HG03354 (cell line): ENCODE results near the gene ERBB4.

Experiments used
- ATAC-seq: cut with Tn5 transposase; IDR thresholded peaks from one replicate; pipeline ENCODE4 v1.9.1; 2021; ENCODE audit warnings: mild to moderate bottlenecking; ENCODE audit not compliant: unreplicated experiment, poor library complexity, severe bottlenecking

Gene ERBB4

DNA sequence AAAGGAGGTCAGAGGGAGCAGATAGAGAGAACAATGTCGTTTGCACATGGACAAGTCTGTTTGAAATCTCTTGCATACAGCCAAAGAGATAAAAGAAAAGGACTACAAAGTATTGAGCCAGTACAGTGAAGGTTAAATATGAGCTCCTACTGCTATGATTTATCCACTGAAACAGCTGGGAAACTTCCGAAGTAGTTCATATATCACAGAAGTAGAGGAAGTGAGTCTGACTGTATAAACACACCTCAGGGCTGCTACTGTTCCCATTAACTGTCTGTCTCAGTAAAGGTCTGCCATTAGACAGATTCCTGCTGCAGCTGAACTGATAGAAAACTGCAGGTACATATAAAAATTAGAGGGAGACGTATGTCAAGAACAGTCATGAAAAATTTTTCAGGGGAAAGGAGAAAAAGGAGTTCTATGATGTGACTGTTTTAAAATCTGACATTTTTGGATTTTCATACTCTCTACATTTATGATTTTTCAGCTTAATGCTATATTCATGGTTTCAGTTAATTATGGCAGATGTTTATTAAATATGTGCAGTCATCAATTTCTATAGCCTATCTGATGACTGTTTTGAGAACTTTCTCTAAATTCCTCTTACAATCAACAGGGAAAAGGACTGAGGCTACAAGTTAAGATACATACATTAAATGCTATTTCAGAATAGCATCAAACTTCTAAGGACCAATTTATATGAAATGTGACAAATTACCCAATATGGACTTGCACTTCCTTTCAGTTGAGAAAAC lies 364.7 kb downstream of the ERBB4 start:
- ATAC-seq = no peak

DNA sequence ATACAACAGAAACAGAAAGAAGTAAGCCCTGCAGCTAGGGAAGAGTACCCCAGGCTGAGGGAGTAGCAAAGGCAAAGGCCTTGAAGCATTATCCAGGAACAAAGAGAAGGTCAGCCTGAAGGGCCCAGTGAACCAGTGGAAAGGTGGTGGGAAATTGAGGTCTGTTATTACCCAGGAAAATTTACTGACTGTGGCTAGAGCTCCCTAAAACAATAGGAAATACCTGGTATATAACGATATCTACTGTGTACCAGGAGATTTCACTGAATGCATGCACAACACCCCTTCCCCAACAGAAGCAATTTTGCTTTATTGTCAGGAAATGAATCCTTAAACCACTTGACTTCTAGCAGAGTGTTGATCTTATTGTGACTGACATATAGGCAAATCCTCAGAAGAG lies 365.3 kb downstream of the ERBB4 start:
- ATAC-seq = no peak

DNA sequence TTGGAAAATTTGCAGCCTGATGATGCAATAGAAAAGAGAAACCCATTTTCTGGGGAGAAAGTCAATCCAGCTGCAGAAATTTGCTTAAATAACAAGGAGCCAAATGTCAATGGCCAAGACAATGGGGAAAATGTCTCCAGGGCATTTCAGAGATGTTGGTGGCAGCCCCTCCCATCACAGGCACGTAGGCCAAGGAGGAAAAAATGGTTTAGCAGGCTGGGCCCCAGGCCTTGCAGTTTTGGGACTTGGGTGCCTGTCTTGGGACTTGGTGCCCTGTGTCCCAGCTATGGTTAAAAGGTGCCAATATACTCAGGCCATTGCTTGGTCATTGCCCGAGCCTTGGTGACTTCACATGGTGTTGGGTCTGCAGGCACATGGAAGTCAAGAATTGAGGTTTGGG lies 368.2 kb downstream of the ERBB4 start:
- ATAC-seq = no peak

DNA sequence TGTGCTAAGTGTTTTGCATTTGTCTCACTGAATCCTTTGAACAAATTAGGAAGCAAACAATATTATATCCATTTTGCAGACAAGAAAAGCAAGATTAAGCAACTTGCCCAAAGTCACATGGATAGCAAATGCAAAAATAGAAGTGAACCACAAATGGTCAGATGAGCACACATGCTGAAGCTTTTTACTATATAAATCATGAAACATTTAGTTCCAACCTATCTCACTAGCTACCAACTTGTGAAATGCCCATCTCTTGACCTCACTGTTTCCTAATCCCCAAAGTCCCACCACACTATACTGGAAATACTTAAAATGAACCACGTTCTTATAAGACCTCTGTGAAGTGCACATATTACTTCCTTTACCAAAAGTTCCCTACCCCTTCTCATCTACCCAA lies 380.5 kb downstream of the ERBB4 start:
- ATAC-seq = no peak

DNA sequence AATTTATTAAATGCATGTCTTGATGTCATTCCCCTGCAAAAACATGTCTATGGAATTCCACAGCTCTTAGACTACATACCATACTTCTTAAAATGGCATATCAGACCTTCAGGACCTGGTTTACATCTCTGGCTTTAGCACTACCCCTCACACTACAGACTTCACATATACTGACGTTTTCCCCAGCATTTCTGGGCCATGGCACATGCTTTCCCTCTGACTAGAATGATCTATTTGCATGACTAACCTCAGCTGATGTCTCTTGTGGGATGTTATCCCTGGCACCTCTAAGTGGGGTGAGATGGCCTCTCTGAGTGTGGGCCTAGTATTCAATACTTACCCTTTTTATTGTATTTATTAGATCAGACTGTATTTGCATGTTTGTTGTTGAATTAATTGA lies 381.6 kb downstream of the ERBB4 start:
- no peak for ATAC-seq

DNA sequence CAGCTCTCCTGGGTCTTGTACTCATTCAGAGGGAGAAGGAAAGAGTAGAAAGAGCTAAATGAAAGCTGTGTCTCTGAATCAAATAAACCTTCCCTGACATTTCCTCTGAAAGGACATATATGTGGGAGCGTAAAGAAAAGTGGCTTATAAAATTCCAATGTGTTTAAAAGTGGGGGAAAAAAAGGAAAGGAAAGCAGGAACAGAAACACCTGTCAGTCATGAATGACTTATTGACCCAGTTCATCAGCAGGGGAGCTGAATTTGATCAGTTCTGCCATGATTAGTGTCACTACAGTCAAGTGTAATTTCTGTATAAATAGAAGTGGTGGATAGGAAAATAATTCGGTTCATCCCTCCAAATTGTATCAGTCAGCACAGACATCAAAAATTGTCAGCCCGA lies 382.5 kb downstream of the ERBB4 start:
- ATAC-seq = no peak

DNA sequence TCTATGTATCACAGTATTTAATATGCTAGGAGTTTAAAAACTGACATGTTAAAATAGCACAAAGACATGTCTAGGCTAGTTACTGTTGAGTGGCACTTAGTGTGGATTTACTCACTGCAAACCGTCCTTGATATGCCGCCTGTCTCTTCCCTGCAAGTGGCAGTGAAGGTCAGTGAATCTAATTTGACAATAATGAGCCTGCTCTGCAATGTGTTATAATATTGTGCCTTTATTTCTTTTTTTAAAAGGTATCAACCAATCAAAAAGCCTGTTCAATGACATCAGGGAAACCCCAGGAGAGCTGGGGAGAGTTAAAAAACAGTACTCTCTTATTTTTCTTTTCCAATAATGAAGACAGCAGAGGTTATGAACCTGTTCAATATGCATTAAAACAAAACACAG lies 384.1 kb downstream of the ERBB4 start:
- ATAC-seq = no peak

DNA sequence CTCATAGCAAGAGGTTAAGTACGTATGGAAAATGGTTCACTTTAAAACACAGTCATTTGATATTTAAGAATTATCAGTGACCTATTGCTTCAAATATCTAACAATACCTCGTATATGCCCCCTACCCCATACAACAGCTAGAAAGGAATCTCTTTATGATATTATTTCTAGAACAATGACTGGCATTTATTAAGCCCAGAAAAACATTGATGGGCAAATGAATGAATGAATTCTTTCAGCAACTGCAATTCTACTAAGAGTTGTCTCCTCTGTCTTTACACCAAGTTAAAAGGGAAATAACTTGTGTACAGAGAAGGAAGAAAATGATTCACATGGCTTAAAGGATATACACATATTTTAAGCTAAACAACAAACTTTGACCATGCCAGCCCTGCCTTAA lies 384.7 kb downstream of the ERBB4 start:
- ATAC-seq = no peak

DNA sequence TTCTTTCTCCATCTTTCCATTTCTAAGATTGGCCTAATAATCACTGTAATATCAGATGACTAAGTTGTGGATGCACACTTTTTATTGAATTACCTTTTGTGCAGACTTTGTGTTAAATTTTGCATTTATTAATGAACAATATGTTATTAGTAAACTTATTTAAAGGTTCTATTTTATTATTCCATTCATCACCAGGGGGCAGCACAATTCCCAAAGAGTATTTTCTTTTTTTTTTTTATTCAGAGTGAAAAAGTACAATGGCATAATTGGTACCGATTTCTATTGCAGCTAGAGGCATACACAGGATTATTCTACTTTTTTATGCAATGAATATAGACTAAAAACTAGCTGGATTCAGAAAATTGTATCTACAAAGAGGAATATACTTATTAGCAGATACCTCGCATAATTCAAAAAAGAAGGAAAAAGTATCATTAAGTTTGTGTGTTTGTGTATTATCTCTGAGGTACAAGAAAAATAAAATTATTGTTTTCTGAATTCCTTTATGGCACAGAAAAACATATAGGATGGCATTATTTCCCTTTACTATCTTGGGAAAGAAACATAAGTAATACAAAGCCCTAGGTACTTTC lies 390.6 kb downstream of the ERBB4 start:
- no peak for ATAC-seq

DNA sequence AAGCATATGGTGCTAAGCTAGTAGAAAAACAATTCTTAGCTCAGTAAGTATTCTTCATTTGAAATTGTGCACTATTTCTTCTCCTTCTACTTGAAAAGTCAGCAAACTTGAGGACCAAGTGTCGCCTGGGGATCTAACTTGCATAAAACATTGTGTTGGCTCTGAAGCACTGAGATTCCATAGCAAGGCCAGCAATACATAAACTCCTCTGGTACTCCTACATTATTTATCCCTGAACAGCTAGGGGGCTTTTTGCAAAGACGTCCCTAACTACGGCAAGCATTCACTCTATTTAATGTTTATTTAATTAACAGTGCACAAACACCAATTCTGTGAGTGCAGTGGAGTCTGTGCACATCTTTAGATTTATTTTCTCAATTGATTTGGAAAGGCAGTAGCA lies 392.2 kb downstream of the ERBB4 start:
- ATAC-seq = no peak

DNA sequence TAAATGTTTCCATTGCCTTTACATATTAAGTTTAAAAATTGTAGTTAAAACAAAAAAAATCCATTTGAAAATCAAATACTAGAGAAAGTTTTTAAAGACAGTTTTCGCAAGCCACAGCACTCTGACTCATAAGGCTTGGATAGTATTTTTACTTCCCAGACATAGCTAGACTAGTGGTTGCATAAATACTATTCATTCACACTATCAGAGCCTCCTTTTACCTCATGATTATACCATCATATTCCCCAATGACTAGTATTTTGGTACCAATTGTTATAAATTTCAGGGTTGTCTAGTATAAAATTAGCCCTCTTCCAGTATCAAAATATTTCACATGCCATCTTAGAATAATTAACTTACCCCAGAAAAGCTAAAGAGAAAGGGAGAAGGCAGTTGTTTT lies 393.5 kb downstream of the ERBB4 start:
- ATAC-seq = no peak

DNA sequence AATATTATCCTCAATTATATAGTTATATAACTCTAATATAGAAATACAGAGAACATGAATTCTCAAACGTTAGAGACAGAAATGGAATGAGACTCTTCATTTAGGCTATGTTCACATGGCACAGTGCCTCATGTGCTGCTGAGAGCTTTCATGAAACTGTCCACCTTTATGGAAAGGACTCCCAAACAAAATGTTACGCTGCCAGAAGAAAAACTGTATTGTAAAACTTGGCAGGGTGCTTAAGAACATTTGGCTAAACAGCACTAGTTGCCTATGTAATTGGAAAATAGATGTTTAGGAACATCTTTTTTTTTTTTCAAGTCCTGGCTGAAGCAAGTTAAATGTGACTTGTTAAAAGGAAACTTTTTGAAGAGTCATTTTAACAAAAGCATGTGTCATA lies 396.0 kb downstream of the ERBB4 start:
- ATAC-seq = no peak

DNA sequence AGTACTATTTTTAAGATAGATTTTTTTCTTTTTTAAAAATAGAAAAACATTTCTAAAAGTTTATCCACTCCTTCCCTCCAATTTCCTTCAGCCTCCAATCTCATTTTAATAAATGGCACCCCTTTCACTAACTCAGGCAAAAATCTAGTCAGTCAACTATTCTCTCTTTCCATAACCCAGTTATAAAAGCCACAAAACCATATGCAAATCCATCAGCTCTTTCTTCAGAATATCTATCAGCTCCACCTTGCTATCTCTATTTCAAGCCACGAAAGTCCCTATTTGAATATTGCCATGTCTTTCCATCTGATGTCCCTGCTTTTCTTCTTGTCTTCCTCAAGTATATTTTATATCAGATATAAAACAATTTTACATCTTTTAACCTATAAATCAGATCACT lies 397.1 kb downstream of the ERBB4 start:
- no peak for ATAC-seq

DNA sequence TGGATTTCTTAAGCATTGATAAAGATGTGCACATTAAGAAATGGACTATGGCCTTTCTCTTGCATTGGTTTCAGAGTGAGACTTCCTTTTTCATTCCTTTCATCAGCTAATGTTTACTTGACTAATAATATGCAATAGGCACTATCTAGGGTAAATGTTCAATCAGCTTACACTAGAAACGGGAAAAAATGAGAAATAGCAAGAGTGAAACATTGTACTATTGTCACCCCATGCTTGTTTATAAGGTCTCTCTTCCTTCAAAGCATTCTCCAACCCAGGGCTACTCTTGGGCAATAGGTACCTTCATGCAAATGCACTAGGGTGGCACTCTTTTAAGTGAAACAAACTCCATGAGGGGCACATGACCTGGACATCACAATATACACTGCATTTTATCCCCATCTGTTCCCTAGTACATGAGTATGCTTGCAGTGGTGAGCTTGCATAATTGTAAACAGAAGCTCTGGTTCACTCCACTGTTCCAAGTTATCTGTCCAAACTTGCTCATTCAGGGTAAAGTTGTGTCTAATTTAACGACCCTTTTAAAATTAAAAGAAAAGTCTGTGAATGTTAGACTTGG lies 402.3 kb downstream of the ERBB4 start:
- ATAC-seq = no peak

DNA sequence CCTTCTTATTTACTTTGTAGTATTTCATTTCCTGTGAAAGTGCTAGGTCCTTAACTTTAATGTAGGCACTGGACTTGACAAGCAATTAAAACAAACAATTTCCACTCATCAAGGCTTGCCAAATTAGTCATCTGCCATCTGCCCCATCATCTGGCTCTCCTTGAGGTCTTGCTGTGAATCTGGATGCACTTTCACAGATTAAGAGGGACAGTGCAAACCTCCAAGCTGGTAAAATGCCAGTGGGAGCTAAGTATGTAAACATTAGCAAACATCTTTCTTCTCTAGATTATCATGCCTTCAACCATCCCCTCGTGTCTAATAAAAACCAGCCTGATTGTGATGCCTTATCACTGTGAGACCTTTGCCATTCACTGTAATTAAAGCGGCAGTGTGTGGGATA lies 402.9 kb downstream of the ERBB4 start:
- no peak for ATAC-seq

DNA sequence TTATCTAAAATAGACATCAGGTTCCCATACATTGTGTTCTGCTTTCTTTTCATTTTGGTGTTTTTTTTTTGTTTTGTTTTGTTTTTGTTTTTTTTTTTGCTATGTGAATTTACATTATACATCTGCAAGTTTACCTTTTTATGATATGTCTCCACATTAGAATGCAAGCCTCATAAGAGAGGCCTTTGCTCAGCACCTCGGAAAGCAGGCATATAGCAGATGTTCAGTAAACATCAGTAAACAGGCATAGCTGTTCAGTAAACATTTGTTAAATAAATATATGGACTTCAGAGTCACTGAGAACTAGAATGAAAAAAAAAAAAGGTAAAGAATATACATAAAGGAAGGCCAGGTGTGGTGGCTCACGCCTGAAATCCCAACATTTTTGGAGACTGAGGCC lies 405.3 kb downstream of the ERBB4 start:
- ATAC-seq = no peak

DNA sequence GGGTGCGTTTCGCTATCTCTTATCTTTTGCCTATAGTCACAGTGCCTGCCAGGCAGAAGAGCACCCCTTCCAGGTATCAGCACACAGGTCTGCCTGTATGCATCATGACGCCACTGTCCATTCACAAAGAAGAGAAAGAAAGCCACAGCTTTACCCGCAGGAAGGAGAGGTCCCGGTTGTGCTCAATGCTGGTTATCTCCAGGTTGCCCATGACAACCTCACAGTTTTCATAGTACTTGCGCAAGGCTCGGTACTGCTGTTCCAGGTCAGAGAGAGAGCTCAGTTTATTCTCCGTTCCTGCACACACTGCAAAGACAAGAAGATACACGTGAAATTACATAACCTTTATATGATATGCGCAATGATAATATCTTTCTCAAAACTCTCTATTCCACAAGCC lies 414.0 kb downstream of the ERBB4 start:
- no peak for ATAC-seq

DNA sequence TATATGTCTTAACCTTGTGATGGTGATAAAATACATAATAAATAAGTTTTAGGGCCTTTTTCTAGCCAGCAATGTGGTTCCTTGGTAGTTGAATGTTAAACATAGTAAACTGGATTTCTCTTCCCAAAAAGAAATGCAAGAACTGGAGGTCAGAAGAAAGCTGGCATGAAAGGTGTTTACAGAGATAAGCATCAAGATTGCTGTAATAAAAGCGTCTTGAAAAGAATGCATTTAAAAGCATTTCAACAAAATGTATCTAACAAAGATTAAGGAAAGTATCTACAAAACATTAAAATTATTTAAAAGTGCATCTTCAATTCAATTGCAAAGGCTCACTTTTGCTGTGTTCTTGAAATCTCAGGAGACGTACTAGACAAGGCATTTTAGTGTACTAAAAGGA lies 419.0 kb downstream of the ERBB4 start:
- no peak for ATAC-seq

DNA sequence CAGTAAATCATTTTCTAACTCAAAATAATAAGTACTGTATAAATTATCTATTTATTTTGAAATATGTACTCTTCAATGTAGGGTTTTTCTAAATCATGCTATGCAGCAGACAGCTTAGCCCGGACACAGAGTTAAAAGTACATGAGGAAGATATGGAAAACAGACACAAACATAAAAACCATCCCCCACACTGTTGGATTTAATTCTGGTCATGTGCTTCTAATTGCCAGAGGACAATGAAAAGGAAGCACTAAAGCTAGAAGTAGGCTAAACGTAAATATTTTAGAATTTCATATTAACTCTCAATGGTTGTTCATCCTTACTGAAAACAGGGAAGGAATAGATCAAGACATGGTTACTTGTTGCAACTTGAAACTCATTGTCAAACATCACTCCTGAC lies 420.7 kb downstream of the ERBB4 start:
- ATAC-seq = no peak

DNA sequence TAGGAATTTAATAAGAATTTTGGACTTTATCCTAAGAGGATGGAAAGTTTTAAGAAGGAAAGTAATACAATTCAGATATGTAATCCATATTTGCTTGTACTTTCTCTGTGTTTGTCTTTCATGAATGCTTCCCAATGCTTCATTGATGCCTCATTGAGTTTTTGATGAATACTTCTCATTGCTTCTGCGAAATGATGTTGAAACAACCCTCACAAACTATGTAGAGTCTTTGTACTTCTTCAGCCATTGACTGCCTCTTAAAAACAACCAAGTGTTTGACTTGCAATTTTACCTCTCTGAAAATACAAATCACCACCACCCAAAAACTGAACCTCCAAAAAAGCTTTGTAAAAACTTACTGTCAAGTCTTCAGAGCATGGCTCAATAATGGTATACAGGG lies 424.1 kb downstream of the ERBB4 start:
- ATAC-seq = no peak

DNA sequence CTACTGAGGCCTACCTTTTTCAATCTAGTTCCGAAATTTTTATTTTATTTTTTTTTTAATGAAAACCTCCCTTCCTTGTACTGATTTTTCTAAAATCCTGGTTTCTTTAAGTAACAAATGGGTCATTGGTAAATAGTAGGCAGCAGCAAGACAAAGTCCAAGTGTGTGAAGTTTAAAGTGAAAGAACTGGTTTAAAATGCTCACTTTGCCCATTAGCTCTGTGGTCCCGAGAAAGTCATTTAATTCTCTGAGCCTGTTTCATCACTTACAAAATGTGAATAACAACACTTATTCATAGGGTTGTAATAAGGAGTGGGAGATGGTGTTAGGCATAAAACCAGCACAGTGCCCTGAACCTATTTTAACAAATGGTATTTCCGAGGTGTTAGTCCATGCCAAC lies 426.2 kb downstream of the ERBB4 start:
- ATAC-seq = no peak
